Stimulated activated CD4-positive, alpha-beta T cell treated with anti-CD3 and anti-CD28 coated beads, Interleukin-1b, Interleukin-23, amount 100 ng/mL, for 4 hours (primary cell): Measurements from ENCODE around the gene ZBTB48.
"Not testable (repeated sequence)": the region's sequence is repeated elsewhere in the genome, so short reads cannot be mapped to it uniquely, and the experiment has no call there.

Source experiments
- DNase-seq, 2 donors: peaks; one replicate each; pipeline ENCODE4 v3.0.0-alpha.2; 2020; ENCODE audit warnings: low read depth in 2 of 2

The ZBTB48 gene

GRCh38 chr1:6591222-6591621, 11.4 kb downstream of the ZBTB48 start:
- no peak for DNase-seq

DNA sequence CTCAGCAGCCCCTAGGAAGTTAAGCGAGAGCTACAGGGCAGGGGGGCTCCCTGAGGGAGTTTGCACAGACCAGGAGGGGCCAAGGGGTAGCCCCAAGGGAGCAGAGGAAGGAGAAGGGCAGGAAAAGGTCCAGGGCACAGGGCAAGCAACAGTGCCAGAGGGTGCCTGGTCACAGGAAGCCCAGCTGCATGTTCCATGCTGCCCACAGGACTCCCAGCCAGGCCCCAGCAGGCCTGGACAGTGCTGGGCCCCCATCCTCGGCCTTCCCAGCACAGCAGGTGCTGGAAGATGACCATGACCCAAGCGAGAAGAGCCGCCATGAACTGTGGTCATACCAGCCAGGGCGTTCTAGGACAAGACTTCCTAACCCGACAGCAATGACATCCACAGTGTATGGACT, 11.8 kb downstream of the ZBTB48 start:
- DNase-seq: no peak

GRCh38 chr1:6592441-6592840, 12.6 kb downstream of the ZBTB48 start:
- no peak for DNase-seq

DNA sequence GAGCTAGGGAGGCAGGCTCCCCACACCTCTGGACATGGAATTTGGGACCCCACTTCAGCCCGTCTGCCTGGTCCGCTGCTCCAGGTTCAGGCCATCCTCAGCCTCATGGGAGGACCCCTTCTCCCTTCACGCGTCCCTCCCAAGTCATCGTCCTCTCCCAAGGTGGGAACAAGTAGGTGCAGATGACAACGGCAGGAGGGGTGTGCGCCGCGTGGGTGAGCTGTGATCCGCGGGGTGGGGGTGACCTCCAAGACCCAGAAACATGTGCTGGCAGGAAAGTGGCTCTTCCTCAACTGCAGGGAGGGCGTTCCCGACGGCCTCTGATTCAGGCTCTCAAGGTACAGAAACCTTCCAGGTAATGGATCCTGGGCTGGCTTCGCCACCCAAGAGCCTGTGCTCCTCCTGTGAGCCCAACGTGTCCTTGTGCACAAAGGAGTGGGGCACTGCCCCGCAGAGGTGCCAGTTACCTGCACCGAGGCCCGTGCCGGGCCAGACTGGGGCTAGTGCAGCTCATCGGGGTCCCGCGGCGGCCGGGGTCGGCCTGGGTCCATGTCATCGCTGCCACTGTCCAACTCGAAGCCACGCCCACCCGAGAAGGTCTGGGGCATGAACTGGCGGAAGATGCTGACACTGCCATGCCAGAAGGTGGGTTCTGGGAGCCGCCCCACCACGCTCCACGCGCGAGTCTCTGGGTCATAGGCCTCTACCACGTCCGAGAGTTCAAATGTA, 13.2 kb downstream of the ZBTB48 start:
- DNase-seq: no peak

DNA sequence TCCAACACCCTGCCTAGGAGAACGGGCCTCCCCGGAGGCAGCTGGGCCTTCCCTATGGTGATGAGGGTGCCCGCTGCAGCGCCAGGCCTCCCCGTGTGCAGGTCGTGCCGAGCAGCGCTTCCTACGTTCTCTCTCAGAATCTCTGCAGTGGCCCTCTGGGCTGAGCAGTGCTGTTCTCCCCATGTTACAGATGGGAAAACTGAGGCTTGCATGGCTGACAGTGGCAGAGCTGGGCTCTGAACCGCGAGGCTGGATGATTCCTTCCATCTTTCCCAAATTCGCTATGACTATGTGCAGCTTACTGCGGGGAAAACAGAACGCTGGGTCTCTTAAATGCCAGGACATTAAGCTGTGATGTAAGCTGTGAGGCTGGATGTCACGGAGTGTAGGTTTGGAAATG, 14.0 kb downstream of the ZBTB48 start:
- no peak for DNase-seq

GRCh38 chr1:6594977-6595740, 15.4 kb downstream of the ZBTB48 start:
- DNase-seq: no peak

- no peak for DNase-seq
Observed at GRCh38 chr1:6596351-6596750, 16.6 kb downstream of the ZBTB48 start.

DNA sequence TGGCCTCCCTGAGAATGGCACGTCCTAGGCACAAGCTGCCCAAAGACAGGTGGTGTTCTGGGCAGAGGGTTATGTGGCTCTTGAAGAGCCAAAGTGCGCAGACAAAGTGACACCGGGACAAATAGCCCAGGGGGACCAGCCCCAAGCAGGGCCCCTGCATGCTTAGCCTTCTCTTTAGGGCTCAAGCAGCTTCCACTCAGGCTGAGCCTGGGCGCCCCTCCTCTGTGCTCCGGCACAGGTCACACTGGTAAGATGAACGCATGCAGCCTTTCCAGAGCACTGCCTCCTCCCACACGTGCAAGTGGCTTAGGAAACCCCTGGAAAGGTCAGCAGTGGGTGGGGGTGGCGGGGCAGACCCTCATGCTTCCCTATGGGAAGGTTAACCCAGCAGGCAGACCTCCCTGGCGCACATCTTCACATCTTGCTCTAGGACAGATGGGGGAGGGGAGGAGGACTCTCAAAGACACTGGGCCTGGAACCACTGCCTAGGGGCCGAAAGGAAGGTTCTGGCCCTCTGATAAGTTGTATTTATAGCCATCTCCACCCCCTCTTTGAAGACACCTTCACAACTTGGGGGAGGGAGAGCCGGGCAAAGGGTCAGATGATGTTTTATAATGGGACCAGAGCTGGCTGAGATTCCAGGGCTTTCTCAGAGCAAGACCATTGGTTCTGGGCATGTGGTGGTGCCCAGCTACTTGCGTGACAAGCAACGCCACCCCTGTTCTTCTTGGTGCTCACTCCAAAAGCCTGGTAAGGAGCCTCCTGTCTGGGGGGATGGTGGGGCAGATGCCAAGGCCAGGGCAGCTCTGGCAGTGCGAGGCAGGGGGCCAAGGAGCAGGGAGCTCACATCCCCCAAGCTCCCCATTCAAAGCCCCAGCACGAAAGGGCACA, 17.3 kb downstream of the ZBTB48 start:
- no peak for DNase-seq

DNA sequence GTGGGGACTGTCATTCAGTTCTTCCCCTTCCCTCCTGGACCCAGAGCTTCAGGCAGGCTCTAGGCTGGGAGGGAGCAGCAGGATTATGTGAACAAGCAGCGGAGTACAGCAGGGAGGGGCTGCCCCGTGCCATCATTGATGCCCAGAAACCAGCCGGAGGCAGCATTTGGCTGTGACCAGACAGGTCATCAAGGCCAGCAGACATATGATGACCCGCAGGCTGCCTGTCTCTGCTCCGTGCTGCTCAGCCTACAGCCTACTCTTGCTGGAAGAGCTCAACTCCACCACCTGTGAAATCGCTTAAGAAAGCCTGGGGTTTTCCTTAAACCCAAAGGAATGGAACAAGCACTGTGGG, 18.0 kb downstream of the ZBTB48 start:
- no peak for DNase-seq

- DNase-seq: peak; percentile 38 to 55
Observed at GRCh38 chr1:6599141-6599975, 19.6 kb downstream of the ZBTB48 start.

- DNase-seq: not testable (repeated sequence)
Observed at GRCh38 chr1:6599991-6600390, 20.2 kb downstream of the ZBTB48 start.

DNA sequence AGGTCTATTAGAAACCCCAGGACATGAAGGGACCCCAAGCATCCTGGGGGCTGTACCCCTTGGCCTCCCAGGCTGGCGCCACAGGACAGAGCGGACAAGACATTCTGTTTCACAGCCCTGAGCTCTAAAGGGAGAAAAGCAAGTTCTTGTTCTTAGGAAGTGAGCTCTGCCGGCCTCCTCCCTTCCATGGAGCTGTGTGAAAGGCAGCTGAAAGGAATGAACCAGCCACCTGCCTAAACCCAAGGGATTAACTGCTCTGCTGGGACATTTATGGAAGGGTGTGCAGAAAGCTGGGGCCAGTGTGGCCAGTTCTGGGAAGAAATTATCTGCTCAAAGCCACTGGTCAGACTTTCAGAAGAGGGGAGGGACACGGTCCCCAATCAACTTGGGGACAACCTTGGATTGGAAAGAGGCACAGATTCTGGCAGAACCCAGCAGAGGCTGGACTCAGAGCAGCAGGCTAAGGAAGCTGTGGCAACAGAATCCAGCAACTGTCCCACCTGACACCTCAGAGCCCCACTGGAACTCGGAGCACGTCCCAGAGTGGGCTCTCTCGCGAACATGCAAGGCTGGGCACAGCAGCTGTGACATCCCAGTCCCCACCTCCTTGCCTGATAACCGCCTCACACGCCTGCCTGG, 20.7 kb downstream of the ZBTB48 start:
- no peak for DNase-seq

DNA sequence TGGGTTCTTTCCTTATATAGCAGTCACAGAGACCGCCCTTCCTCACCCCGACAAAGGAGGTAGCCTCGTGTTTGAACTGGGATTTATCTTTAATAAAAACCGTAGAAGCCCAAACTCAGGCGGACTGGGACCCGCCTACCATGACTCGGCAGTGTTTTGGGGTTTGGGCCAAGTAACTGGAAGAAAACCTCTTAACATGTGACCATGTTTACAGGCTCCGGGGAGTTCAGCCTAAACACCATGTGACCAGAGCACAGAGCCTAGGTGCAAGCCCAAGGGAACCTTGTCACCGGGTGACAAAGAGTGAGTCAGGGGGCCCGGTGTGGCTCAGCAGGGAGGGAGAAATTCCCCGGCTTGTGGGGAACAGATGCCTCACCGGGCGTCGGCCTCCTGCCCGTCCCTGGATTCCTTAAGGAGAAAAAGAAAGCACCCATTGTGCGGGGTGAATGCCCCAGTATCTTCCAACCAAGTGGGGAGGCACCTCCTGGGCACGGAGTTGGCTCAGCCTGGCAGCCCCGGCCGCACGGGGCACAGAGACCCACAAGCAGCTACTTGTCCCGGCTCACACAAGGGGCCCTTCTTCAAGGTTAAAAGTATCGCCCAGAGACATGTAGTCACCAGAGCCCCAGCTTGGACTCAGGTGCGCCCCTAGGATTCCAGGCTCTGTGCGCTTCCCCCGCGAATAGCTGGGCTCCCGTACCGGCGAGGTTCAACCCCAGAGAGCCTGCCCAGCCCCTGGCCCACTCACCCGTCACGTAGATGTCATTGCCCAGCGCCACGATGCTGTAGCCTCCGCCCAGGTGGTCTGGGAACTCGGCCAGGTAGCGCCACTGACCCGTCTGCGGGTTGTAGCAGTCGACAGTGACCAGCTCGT, 21.5 kb downstream of the ZBTB48 start:
- peak; percentile 63 to 65 for DNase-seq

GRCh38 chr1:6601923-6602668, 22.3 kb downstream of the ZBTB48 start:
- no peak for DNase-seq

DNA sequence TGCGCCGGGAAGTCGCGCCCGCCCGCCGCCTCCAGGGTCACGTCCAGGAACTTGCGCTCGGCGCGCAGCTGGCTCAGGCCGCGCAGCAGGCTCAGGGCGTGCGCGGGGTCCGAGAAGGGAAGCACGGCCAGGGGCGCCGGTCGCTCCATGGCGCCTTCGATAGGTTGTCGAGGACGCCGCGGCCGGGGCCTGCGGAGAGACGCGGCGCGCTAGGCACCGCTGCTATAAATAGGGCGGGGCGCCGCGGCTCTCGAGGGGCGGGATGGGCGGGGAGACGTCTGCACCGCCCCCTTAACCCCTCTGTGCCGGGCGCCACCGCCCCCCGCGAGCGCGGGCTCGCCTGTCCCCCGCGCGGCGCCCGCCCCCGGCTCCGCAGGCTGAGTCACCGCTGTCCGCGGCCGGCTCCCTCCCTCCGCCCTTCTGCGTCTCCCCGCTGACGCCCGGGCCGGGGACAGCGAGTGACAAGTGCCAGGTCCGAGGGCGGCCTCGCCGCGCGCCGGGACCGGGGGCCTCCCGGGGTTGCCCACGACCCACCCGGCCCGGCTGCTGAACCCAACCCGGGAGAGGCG, 23.0 kb downstream of the ZBTB48 start, which contains the start of gene KLHL21:
KLHL21 (minus strand) TSS at position 201 of the 569 bp plus-strand sequence; CDS start at position 149, 52 bp downstream.
- DNase-seq: peak; percentile 80 to 85

DNA sequence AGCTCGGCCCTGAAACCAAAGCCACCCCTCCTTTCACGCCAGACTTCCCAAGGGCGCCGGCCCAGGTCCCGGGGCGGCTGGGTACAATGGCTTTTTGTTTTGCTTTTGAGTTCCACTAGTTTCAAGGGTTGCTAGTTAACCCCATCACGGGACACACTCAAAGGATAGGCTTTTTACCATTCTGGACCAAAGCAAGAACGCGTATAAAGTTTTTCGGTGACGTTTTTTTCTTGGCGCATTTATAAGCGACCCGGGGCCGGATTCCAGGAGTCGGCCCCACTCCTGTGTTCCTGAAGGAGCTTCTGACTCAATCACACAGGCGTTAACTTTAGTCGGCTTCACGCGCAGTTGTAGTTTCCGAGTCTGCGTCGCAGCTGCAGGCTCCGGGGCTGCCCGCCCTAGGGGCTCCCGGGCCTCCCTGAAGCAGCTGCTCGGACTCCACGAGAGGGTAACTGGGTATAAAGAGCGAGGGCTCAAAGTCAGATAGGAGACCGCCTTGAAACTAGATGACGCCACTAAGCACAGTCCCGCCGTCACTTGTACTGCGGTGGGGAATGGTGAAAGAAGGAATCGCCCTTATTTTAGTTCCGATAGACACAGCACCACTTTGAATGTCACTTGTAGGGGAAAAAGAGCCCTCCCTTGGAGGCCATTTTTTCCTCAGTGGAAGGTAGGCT, 23.6 kb downstream of the ZBTB48 start:
- peak in 1 of 2 donors; percentile 42 for DNase-seq

- no peak for DNase-seq
Observed at GRCh38 chr1:6603915-6604558, 24.2 kb downstream of the ZBTB48 start.
